ENCODE data around the gene ZNG1B.
"Not testable (repeated sequence)": the region's sequence is repeated elsewhere in the genome, so short reads cannot be mapped to it uniquely, and the experiment has no call there.

ZNG1B gene

DNA sequence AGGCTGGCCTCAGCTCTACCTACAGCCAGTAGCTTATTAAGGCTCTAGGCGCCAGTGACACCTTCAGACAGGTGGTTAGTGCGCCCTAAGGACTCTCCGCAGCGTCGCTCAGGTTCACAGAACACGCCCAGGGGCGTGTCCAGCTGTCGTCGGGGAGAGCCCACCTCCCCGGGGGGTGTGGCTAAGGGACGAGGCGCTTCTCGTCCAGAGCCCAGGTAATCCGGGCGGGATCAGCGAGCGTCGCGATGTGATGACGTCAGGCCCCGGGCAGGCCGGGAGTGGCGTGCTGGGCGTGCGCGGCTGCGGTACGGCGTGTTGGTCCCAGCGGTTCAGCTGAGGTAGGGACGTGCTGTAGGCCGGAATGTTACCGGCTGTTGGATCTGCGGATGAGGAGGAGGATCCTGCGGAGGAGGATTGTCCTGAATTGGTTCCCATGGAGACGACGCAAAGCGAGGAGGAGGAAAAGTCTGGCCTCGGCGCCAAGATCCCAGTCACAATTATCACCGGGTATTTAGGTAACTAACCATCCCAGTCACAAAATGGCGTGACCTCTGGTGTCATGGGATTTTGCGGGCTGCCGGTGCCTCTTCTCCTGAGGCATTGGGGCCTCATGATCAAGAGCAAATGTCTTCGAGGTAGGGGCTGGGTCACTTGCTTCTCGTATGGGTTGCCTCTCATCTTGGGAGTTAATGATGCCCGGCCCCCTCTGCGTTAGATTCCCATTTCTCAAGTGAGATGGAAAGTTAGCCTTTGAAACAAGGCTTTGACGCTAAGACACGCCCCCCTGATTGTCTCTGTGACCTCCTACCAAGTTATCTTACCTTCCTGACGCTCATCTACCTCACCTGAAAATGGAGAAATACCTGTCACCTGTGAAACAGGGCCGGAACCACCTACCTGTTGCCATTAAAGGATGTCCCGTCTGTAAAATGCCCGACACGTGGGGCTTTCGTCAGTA lies at the start of gene ZNG1B:
TSS of gene ZNG1B (plus strand) at position 184 of the 958 bp plus-strand sequence. CDS start at position 362, 178 bp downstream.
- ATAC-seq: not testable (repeated sequence)

DNA sequence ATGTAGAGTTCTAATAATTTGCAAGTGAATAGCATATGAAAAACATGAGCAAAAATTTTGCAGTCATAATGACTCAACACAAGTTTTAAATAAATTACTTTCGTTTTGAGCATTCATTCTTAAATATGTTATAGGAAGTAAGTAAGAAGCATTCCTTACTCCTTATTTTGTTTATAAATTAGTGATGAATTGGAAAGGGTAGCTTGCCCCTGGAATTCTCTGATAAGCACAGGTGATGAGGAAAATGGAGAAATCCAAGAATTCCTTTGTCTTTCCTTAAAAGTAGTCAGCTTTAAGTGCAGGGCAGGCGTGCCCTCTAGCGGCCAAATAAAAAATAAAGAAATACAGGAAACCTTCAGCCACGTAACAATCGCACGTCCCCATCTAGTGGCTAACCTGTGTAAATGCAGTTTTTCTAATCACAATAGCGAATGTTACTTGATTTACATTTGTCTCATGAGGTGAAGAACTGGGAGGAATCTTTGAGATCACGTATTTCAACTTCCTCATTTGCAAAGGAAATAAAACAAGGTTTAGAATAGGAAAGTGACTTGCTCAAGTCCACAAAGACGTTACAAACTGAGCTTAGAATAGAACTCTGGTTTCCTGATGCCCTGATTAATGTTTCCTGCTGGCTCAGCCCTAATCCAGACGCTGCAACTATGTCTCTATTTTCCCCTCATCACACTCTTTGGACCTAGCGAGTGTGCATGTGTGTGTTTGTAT lies 47.2 kb upstream of the ZNG1B start:
- TF ChIP-seq TSHZ2 (CRISPR knock-in tag; IDR thresholded peaks at IDR 0.05) (no peak), ZFP3 (CRISPR knock-in tag; IDR thresholded peaks at IDR 0.05) (no peak), TOX (CRISPR knock-in tag; IDR thresholded peaks at IDR 0.05; ENCODE audit: borderline replicate concordance) (no peak), CSDC2 (CRISPR knock-in tag; IDR thresholded peaks at IDR 0.05) (no peak), ZNF70 (CRISPR knock-in tag; IDR thresholded peaks at IDR 0.05) (no peak), ZFP30 (CRISPR knock-in tag; IDR thresholded peaks at IDR 0.05) (no peak), PPARA (CRISPR knock-in tag; IDR thresholded peaks at IDR 0.05; ENCODE audit: borderline replicate concordance) (no peak), CREB5 (CRISPR knock-in tag; IDR thresholded peaks at IDR 0.05; ENCODE audit: low read depth) (no peak), GLIS3 (CRISPR knock-in tag; IDR thresholded peaks at IDR 0.05) (no peak), CSRNP3 (CRISPR knock-in tag; IDR thresholded peaks at IDR 0.05) (no peak)
- peak; percentile 93 for ATAC-seq

GRCh38 chr2:113391073-113391472 lies 46.4 kb upstream of the ZNG1B start:
- no peak for ATAC-seq
- no peak for TF ChIP-seq ZFP30 (CRISPR knock-in tag; IDR thresholded peaks at IDR 0.05)
- TF ChIP-seq, protein P1, sequence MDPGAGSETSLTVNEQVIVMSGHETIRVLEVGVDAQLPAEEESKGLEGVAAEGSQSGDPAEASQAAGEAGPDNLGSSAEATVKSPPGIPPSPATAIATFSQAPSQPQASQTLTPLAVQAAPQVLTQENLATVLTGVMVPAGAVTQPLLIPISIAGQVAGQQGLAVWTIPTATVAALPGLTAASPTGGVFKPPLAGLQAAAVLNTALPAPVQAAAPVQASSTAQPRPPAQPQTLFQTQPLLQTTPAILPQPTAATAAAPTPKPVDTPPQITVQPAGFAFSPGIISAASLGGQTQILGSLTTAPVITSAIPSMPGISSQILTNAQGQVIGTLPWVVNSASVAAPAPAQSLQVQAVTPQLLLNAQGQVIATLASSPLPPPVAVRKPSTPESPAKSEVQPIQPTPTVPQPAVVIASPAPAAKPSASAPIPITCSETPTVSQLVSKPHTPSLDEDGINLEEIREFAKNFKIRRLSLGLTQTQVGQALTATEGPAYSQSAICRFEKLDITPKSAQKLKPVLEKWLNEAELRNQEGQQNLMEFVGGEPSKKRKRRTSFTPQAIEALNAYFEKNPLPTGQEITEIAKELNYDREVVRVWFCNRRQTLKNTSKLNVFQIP (CRISPR knock-in tag; IDR thresholded peaks at IDR 0.05; ENCODE audit: borderline replicate concordance, low read depth): no peak
- TF ChIP-seq CSRNP3 (CRISPR knock-in tag; IDR thresholded peaks at IDR 0.05): no peak
- no peak for TF ChIP-seq TSHZ2 (CRISPR knock-in tag; IDR thresholded peaks at IDR 0.05)
- TF ChIP-seq PATZ1 (CRISPR knock-in tag; IDR thresholded peaks at IDR 0.05; ENCODE audit: borderline replicate concordance): no peak
- no peak for TF ChIP-seq ARNTL (CRISPR knock-in tag; IDR thresholded peaks at IDR 0.05; ENCODE audit: borderline replicate concordance, low read depth)
- no peak for TF ChIP-seq PPARA (CRISPR knock-in tag; IDR thresholded peaks at IDR 0.05; ENCODE audit: borderline replicate concordance)
- TF ChIP-seq CSDC2 (CRISPR knock-in tag; IDR thresholded peaks at IDR 0.05): no peak
- TF ChIP-seq RARB (CRISPR knock-in tag; IDR thresholded peaks at IDR 0.05): no peak
- TF ChIP-seq SNAI2 (CRISPR knock-in tag; IDR thresholded peaks at IDR 0.05): no peak
- TF ChIP-seq ZNF70 (CRISPR knock-in tag; IDR thresholded peaks at IDR 0.05): no peak
